ENCODE results near the gene HCK.

The HCK gene

GRCh38 chr20:32063695-32064094 is 11.7 kb downstream of the HCK start:
- no peak for DNase-seq

GRCh38 chr20:32064667-32065066 is 12.6 kb downstream of the HCK start:
- DNase-seq: no peak

- DNase-seq: no peak
Measured at GRCh38 chr20:32067234-32067821, 15.3 kb downstream of the HCK start.

- DNase-seq: no peak
Measured at GRCh38 chr20:32068174-32068573, 16.1 kb downstream of the HCK start.

- DNase-seq: no peak
Measured at GRCh38 chr20:32069711-32070110, 17.7 kb downstream of the HCK start.

- no peak for DNase-seq
Measured at GRCh38 chr20:32070282-32070681, 18.2 kb downstream of the HCK start.

- DNase-seq: no peak
Measured at GRCh38 chr20:32070690-32071213, 18.7 kb downstream of the HCK start.

GRCh38 chr20:32071395-32072167 is 19.5 kb downstream of the HCK start:
- no peak for DNase-seq

- no peak for DNase-seq
Measured at GRCh38 chr20:32072168-32072750, 20.2 kb downstream of the HCK start.

- DNase-seq: no peak
Measured at GRCh38 chr20:32075534-32075933, 23.5 kb downstream of the HCK start.

GRCh38 chr20:32077190-32077589 is 25.1 kb downstream of the HCK start:
- no peak for DNase-seq

- DNase-seq: no peak
Measured at GRCh38 chr20:32078322-32078721, 26.3 kb downstream of the HCK start.

GRCh38 chr20:32078791-32079190 is 26.7 kb downstream of the HCK start:
- DNase-seq: no peak

- DNase-seq: no peak
Measured at GRCh38 chr20:32079655-32080109, 27.6 kb downstream of the HCK start.

- no peak for DNase-seq
Measured at GRCh38 chr20:32080783-32081182, 28.7 kb downstream of the HCK start.

- DNase-seq: no peak
Measured at GRCh38 chr20:32083469-32083868, 31.4 kb downstream of the HCK start.

GRCh38 chr20:32087070-32087469 is 35.0 kb downstream of the HCK start:
- no peak for DNase-seq

GRCh38 chr20:32088759-32089158 is 36.7 kb downstream of the HCK start:
- DNase-seq: no peak

- DNase-seq: peak; percentile 58
Measured at GRCh38 chr20:32089637-32090362, 37.8 kb downstream of the HCK start.

- DNase-seq: peak; percentile 94
Measured at GRCh38 chr20:32091888-32092346, 39.9 kb downstream of the HCK start.

GRCh38 chr20:32098786-32099185 is 46.7 kb downstream of the HCK start:
- DNase-seq: no peak

GRCh38 chr20:32108814-32109391 is 56.9 kb downstream of the HCK start:
- DNase-seq: no peak
